AG20443 (cell line): ENCODE results near the gene CTF1.

Experiments
- DNase-seq: peaks from one replicate; pipeline ENCODE4 v3.0.0; 2012; ENCODE audit warnings: low spot score, mixed read lengths

The CTF1 gene

GRCh38 chr16:30910427-30911029 is 14.1 kb downstream of the CTF1 start:
- DNase-seq, result no peak

- no peak for DNase-seq
These were observed 16.5 kb downstream of the CTF1 start for GRCh38 chr16:30912794-30913412.

DNA sequence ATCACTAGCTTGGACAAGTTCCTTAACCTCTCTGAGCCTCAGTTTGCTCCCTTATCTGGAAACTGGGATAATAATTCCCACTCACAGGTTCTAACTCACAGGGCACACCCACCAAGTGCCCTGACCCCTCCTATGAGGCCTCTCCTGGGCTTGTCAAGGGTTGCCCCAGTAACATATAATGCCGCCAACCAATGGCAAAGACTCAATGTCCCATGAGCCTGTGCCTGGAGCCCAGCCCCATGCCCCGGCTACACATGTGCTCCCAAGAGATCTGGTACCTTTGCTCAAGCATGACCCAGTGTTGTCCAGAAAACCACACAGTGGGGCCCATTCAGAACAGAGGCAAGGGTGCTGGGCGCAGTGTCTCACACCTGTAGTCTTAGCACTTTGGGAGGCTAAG is 18.4 kb downstream of the CTF1 start:
- DNase-seq, result no peak

DNA sequence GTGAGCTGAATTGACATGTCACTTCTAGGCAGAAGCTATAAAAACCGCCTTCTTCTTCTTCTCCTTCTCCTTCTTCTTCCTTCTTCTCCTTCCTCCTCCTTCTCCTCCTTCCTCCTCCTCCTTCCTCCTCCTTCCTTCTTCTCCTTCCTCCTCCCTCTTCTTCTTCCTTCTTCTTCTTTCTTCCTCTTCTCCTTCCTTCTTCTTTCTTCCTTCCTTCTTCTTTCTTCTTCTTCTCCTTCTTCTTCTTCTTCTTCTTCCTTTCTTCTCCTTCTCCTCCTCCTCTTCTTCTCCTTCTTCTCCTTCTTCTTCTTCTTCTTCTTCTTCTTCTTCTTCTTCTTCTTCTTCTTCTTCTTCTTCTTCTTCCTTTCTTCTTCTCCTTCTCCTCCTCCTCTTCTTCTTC is 22.2 kb downstream of the CTF1 start:
- no peak for DNase-seq

DNA sequence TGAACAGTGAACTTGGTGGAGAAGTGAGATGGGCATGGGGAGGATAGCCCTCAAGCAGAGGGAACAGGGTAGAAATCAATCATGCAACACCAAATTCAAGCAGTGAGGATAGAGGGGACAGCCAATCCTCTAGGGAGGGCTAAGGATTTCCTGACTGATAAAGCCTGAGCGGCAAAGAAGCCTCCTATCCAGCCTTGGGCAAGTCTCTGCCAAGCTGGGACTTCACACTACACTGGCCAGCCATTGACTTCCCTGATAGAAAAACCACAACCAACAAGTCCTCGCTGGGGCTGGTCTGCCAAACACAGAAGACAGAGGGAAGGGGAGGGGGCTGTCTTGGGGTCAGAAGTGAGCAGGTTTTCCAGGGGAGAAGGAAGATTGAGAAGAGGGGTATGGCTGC is 24.5 kb downstream of the CTF1 start:
- no peak for DNase-seq

- DNase-seq, result no peak
These were observed 25.0 kb downstream of the CTF1 start for GRCh38 chr16:30921459-30921747.

DNA sequence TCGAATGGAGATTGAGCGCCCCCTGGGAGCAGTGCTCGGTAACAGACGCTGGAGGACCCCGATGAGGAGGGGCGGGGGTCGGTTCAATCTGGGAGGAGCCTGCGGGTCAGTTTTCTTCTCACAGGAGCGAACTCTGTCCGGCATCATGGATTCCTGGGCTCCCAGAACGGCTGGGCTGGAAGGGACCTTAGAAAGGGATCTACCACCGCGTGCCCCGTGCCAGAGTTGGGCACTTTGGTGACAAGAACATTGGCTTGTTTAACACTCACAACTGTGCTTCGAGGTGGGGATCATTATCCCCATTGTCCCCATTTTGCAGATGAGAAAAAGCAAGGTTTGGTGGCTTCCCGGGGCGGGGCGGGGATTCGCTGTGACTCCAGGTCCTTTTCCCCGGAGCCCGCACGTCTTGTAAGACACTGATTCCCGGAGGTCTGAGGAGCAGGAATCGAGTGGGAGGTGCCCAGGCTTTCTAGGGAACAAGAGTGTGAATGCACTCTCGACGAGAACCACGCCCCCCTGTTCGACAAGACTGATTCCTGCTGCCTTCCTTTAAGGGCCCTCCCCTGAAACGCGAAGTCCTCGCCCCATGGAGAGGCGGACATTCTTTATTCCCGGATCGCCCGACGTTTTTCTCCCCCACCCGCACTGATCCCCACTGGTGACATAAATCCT is 25.5 kb downstream of the CTF1 start:
- DNase-seq, result peak; percentile 84

GRCh38 chr16:30922420-30922959 is 26.1 kb downstream of the CTF1 start:
- DNase-seq, result peak; percentile 94

GRCh38 chr16:30922960-30923535 is 26.6 kb downstream of the CTF1 start:
- DNase-seq, result peak; percentile 96

DNA sequence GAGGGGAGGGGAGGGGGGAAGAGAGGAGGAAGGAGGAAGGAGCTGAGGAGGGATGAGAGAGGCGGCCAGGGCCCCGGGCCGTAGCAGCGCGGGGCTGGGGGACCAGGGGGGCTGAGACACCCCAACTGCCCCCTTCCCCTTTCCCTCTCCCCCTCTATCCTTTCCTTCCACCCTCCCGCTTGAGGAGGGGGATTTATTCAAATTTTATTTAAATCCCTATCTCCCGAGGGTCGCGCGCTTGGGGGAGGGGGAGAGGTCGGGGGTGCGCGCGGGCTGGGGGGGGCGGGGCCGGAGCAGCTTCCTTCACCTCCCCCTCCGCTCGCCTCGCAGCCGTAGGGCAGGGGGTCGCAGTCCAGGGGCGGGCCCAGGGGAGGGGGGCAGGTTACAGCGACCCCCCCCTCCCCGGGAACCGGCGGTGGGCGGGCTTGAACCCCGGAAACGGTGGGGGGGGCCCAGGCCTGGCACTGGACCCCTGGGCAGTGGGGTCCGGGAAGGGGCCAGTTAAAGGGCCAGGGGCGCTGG is 27.2 kb downstream of the CTF1 start, which contains the start of gene FBXL19:
FBXL19 (plus strand) TSS at position 19 of the 522 bp plus-strand sequence. CDS start 2,183 bp downstream, outside the sequence.
- DNase-seq, result peak; percentile 26

- peak; percentile 21 for DNase-seq
These were observed 27.9 kb downstream of the CTF1 start for GRCh38 chr16:30924076-30924912.

DNA sequence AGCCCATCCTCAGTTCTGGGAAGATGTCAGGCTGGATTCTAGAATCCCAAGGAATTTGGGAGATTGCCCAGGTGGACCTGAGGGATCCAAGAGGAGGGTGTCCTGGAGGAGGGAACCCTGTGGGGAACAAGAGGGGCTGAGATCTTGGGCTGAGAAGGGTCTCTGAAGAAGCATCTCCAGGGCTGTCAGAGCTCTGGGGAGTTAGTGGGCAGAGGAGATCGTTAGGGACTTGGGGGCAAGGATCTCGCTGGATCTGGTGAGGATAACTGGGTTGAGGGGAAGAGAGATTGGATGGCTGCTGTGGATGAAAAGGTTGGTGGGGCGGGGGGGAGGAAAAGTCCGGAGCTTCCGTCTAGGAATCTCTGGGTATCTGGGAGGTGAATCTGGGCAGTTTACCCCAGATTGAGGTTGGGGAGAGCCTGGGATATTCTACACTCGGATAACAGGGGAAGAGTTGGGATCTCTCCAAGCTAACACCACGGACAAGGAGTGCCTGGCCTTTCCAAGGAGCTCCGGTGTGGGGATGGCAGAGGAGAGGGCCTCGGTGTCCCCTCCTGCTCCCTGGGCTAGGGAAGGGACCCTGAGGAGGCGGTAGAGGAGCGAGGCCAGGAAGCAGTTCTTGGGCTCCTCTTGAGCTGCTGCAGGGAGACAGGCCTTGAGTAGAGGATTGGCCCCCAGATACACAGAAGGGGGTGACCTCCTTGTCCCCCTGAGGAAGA is 28.7 kb downstream of the CTF1 start:
- no peak for DNase-seq

GRCh38 chr16:30925632-30925987 is 29.2 kb downstream of the CTF1 start:
- DNase-seq, result no peak

GRCh38 chr16:30925995-30926811 is 29.8 kb downstream of the CTF1 start:
- no peak for DNase-seq

DNA sequence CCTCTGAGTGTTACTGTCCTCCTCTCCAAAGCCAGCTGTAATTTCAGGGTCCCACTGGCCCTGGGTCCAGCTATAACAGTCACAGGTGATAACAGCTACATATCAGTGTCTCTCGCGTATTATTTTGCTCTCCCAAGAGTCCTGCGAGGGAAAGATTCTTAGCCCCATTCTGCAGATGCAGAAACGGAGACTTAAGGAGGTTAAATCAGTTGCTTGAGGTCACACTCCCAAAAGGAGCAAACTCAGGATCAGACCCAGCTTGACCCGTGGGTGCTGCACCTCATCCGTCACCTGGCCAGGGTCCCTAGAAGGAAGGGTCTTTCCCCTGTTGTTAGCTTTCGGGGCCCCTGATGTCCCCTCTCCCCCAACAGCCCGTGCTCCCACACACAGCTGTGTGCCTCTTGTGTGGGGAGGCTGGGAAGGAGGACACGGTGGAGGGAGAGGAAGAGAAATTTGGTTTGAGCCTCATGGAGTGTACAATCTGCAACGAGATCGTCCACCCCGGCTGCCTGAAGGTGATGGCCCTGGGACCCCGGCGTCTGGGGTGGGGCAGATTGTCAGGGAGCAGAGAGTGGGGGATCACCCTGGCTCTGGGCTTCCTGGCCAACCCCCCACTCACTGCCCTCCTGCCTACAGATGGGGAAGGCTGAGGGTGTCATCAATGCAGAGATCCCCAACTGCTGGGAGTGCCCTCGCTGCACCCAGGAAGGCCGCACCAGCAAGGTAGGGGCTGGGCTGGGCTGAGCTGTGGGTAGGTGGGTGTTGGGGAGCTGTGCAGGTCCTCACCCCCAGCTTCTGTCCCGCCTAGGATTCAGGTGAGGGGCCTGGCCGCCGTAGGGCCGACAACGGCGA is 30.7 kb downstream of the CTF1 start:
- DNase-seq, result no peak

DNA sequence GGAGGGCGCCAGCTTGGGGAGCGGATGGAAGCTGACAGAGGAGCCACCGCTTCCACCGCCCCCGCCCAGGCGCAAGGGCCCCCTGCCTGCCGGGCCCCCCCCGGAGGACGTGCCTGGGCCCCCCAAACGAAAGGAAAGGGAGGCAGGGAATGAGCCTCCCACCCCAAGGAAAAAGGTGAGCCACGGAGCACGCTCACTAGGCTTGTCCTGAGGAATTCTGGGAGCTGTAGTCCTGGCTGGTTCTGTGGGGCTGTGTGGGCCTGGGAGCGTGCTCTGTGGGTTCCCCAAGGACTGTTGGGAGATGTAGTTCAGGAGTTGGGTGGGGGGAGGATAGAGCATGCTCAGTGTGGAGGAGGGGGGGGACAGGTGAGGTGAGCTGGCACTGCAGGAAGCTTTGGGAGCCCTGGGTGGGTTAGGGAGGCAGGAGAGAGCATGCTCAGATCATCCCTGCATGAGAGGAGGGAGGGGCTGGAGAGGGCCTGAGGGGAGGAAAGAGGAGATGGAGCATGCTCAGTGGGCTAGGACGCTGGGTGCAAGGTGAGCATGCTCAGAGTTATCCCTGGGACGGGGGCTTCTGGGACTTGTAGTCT is 31.5 kb downstream of the CTF1 start:
- peak; percentile 52 for DNase-seq

DNA sequence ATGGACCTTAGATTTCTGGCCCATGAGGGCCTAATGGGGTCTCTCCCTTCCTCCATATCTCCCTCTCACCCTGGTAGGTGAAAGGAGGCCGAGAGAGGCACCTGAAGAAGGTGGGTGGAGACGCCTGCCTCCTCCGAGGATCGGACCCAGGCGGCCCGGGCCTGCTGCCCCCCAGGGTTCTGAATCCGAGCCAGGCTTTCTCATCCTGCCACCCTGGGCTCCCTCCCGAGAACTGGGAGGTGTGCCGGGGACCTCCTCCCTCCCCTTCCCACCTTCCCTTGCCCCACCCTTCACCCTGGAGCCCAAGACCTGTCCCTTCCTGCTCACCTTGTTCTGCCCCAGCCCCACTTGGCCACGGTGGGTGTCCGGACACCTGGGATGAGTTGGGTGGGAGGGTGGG is 32.0 kb downstream of the CTF1 start:
- no peak for DNase-seq

DNA sequence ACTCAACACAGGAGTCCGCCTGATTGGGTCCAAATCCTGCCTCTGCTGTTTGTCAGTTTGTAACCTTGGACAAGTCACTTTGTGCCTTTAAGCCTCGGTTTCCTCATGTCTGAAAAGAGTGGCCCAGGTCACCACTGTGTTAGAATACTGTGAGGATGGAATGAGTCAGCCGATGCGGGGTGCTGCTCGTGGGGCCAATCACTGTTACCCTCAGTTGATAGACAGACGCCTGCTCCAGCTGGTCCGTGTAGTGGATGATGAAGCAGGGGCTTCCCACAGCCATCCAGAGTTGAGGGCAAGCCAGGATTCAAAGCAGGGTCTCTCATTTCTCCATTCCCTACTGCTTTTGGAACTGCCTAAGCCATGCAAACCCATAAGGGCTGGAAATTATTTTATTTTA is 32.8 kb downstream of the CTF1 start:
- no peak for DNase-seq

DNA sequence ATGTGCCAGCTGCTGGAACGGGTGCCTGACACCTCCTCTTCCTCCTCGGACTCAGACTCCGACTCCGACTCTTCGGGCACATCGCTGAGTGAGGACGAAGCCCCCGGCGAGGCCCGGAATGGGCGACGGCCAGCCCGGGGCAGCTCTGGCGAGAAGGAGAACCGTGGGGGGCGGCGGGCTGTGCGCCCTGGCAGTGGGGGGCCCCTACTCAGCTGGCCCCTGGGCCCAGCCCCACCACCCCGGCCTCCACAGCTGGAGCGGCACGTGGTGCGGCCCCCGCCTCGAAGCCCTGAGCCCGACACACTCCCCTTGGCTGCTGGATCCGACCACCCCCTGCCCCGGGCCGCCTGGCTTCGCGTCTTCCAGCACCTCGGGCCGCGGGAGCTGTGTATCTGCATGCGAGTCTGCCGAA is 33.8 kb downstream of the CTF1 start:
- DNase-seq, result no peak
